Measurements from ENCODE around the gene ZBTB7C. TPM values are rescaled to one million over a fixed set of nuclear protein-coding genes. Genes with fewer than 3 reads are reported as not detected.

The ZBTB7C gene
- total RNA-seq, 1 experiment from 2014 or later, result not detected

- DNase-seq, result no peak
- Histone ChIP-seq H3K9me3 (replicated peaks) (no peaks in the 10 kb centered on the region), H3K4me3 (no peak overlapping the region), H3K36me3 (no peaks in the 10 kb centered on the region), H3K4me1 (peaks cover 12% of the 10 kb centered on the region), H3K27me3 (no peaks in the 10 kb centered on the region), H3K27ac (no peak overlapping the region)
Measured at GRCh38 chr18:48405978-48406377, 3.2 kb downstream of the ZBTB7C start.

DNA sequence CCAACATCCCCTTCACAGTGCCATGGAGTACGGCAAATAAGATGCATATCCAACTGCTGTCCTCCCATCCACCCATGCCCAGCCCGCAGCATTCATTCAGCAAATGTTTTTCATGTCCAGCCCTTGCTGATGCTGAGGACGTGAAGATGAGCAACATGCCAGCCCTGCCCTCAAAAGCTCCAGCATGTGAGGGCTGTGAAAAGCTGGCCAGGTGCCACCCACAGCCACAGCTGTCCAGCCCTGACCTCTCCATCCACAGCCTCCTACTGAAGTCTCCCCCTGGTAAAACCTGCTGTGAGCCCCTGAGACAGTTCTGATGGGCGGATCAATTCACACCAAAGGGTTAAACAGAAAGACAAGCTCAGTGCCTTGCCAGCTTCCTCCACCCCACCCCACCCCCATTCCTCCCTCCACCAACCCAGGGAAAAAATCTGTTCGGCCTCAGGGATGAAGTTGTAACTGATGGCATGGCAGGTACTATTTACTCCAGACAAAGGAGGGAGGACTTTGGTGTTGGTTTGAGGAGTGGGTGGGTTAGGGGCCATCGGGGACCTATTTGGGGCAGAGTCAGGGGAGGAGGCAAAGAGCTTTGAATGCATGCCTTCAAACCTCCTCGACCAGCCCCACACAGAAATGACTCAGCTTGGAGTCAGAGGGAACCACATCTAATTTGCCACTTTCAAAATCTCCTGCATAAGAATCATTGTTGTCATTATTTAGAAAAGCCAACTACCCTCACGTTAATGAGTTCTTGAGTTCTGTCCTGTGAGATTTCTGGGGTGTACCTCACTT is 4.3 kb downstream of the ZBTB7C start:
- H3K36me3 ChIP-seq, result no peaks in the 10 kb centered on the region
- peak in 1 of 2 experiments; percentile 10 for DNase-seq
- H3K4me1 ChIP-seq, result peaks cover 13% of the 10 kb centered on the region
- no peaks in the 10 kb centered on the region for H3K9me3 ChIP-seq (replicated peaks)
- H3K4me3 ChIP-seq, result no peak overlapping the region
- no peak overlapping the region for H3K27ac ChIP-seq
- no peaks in the 10 kb centered on the region for H3K27me3 ChIP-seq

- no peaks in the 10 kb centered on the region for H3K36me3 ChIP-seq
- H3K9me3 ChIP-seq (replicated peaks), result no peaks in the 10 kb centered on the region
- peak; percentile 55 for DNase-seq
- no peak overlapping the region for H3K4me3 ChIP-seq
- H3K27ac ChIP-seq, result no peak overlapping the region
- peaks cover 15% of the 10 kb centered on the region for H3K4me1 ChIP-seq
- H3K27me3 ChIP-seq, result no peaks in the 10 kb centered on the region
Measured at GRCh38 chr18:48402953-48403352, 6.2 kb downstream of the ZBTB7C start.

DNA sequence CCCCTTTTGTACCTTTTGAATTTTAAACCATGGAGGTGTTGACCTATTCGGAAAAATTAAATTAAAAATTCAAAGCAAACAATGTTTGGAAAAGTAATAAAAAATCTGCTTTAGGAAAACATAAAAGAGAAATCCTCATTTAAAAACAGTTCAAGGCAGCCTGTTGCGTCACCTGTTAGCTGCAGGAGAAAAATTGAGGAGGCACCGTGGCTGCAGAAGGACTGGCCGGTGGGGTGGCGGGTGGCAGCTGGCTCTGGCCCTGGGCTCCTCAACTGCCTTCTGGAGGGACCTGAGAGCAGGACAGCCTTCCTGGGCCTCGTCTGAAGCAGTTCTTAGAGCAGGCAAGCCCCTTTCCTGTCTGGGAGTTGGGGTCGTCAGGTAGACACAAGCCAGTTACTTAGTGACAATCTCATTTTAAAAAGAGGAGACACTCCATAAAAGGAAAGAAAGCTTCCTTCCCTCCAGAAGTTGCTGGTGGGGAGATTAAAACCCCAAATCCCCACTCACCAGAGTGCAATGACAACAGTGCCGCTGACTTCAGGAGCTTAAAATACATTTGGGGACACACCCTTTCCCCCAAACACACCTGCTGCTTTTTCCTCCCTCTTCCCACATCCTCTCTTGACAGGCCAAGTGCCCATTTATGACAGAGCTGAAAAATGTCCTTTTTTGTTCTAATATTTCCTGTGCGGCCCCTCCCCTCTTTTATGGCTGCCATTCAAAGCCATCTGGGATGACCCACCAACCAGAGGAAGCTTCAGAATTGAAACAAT is 9.7 kb downstream of the ZBTB7C start:
- DNase-seq, result peak in 1 of 2 experiments; percentile 5
- no peaks in the 10 kb centered on the region for H3K27me3 ChIP-seq
- H3K4me3 ChIP-seq, result no peak overlapping the region
- no peak overlapping the region for H3K27ac ChIP-seq
- peaks cover 15% of the 10 kb centered on the region for H3K4me1 ChIP-seq
- no peaks in the 10 kb centered on the region for H3K9me3 ChIP-seq (replicated peaks)
- H3K36me3 ChIP-seq, result no peaks in the 10 kb centered on the region

DNA sequence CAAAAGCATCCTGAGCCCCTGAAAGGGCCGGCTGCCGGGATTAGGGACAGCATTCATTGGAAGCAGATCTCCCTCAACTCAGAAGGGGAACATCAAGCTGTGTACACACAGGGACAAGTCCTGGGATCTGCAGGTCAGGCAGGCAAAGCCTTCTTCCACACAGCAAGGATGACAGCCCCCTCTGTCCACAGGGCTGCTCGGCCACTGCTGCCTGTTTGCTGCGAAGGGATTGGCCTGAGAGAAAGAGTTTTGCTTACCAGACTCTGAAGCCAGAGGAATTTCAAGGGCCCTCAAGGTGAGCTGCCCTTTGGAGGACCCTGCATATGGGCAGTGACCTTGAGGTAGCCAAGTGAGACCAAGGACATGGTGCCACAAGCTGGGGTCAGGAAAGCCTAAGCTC is 11.1 kb downstream of the ZBTB7C start:
- Histone ChIP-seq H3K36me3 (no peaks in the 10 kb centered on the region), H3K27me3 (no peaks in the 10 kb centered on the region), H3K4me3 (no peak overlapping the region), H3K9me3 (replicated peaks) (no peaks in the 10 kb centered on the region), H3K4me1 (peaks cover 10% of the 10 kb centered on the region), H3K27ac (no peak overlapping the region)
- DNase-seq, result no peak

DNA sequence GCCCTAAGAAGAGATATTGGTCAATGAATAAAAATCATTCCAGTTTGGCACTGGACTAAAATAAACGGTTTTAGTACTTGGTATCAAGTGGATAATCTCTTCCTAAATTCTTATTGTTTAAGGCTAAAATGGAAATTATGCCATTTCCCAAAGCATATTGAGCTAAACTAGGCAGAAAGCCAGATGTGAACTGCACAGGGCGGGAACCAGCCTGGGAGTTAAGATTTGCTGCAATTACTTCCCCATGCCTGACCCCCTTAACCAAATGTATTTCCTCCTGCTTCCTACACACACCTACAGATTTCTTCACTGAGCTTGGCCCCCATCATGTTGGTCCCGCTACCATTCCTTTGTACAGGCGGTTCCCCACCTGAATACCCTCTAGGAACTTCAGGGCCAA is 12.2 kb downstream of the ZBTB7C start:
- Histone ChIP-seq H3K27me3 (no peaks in the 10 kb centered on the region), H3K9me3 (replicated peaks) (no peaks in the 10 kb centered on the region), H3K27ac (no peak overlapping the region), H3K4me1 (0 out of 2 replicates have a peak, but pooled peaks cover 3% of the 10 kb centered on the region), H3K36me3 (no peaks in the 10 kb centered on the region), H3K4me3 (no peak overlapping the region)
- DNase-seq, result no peak

DNA sequence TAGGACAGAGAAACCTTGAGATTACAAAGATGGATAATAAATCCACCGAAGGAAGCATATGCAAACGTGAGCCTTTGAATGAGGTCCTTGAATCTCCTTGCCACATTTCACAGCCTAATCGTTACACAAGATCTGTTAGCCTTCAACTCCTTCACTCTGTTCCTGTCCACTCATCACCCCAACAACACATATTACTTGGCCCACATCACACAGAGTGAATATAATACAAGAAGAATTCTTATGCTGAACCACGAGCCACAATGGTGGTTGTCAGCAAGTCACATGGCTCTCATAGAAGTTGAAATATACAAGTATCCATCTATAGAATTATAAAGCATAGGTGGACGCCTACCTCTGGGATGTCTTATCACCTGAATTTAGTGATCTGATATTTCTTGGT is 12.6 kb downstream of the ZBTB7C start:
- no peaks in the 10 kb centered on the region for H3K36me3 ChIP-seq
- H3K27ac ChIP-seq, result no peak overlapping the region
- no peaks in the 10 kb centered on the region for H3K27me3 ChIP-seq
- H3K4me1 ChIP-seq, result 0 out of 2 replicates have a peak, but pooled peaks cover 3% of the 10 kb centered on the region
- DNase-seq, result no peak
- H3K9me3 ChIP-seq (replicated peaks), result no peaks in the 10 kb centered on the region
- H3K4me3 ChIP-seq, result no peak overlapping the region

- Histone ChIP-seq H3K9me3 (replicated peaks) (no peaks in the 10 kb centered on the region), H3K4me3 (no peak overlapping the region), H3K27me3 (no peaks in the 10 kb centered on the region), H3K27ac (no peak overlapping the region), H3K4me1 (0 out of 2 replicates have a peak, but pooled peaks cover 3% of the 10 kb centered on the region), H3K36me3 (no peaks in the 10 kb centered on the region)
- DNase-seq, result no peak
Measured at GRCh38 chr18:48395646-48396045, 13.5 kb downstream of the ZBTB7C start.

GRCh38 chr18:48394176-48394575 is 15.0 kb downstream of the ZBTB7C start:
- Histone ChIP-seq H3K4me3 (no peak overlapping the region), H3K4me1 (no peaks in the 10 kb centered on the region), H3K27me3 (no peaks in the 10 kb centered on the region), H3K9me3 (replicated peaks) (no peaks in the 10 kb centered on the region), H3K27ac (no peak overlapping the region), H3K36me3 (no peaks in the 10 kb centered on the region)
- DNase-seq, result no peak

- Histone ChIP-seq H3K27me3 (no peaks in the 10 kb centered on the region), H3K9me3 (replicated peaks) (no peaks in the 10 kb centered on the region), H3K4me1 (no peaks in the 10 kb centered on the region), H3K27ac (no peak overlapping the region), H3K36me3 (no peaks in the 10 kb centered on the region), H3K4me3 (no peak overlapping the region)
- no peak for DNase-seq
Measured at GRCh38 chr18:48393776-48394175, 15.4 kb downstream of the ZBTB7C start.

DNA sequence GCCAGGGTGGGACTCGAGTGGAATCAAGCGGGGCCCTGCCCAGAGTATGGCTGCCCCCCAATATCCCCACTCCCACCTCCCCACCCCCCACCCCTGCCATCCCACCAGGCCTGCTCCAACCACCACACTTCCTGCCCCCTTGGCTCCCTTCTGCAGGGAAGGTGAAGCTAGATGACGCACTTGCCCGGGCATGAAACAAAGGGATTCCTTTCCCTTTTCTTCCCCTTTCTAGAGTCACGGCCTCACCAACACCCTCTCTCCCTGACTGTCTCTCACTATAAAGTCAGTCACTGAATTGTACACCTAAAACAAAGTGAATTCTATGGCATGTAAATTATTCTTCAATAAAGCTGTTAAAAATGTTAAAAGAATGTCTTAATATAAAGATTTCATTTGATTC is 16.0 kb downstream of the ZBTB7C start:
- DNase-seq, result no peak
- H3K27ac ChIP-seq, result no peak overlapping the region
- H3K36me3 ChIP-seq, result no peaks in the 10 kb centered on the region
- H3K27me3 ChIP-seq, result no peaks in the 10 kb centered on the region
- no peaks in the 10 kb centered on the region for H3K4me1 ChIP-seq
- H3K4me3 ChIP-seq, result no peak overlapping the region
- no peaks in the 10 kb centered on the region for H3K9me3 ChIP-seq (replicated peaks)

DNA sequence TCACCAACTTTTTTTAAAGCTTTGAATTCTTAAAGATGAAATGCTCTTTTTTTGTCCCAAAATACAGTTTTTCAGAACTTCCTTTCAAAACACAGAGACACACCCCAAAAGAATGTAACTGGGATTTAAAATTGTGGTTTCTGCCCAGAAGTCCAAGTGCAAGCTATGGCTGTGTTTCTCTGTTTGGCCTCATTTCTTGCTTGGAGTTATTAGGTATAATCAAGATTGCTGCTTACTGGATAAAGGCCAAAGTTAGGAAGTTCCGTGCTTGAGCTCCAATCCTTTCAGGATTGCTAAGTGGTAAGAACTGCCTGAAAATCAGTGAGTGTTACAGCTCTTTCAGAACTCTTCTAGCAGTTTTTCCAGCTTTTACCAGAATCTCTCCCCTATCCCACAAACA is 16.9 kb downstream of the ZBTB7C start:
- Histone ChIP-seq H3K4me1 (no peaks in the 10 kb centered on the region), H3K36me3 (no peaks in the 10 kb centered on the region), H3K27me3 (no peaks in the 10 kb centered on the region), H3K27ac (no peak overlapping the region), H3K9me3 (replicated peaks) (no peaks in the 10 kb centered on the region), H3K4me3 (no peak overlapping the region)
- no peak for DNase-seq

DNA sequence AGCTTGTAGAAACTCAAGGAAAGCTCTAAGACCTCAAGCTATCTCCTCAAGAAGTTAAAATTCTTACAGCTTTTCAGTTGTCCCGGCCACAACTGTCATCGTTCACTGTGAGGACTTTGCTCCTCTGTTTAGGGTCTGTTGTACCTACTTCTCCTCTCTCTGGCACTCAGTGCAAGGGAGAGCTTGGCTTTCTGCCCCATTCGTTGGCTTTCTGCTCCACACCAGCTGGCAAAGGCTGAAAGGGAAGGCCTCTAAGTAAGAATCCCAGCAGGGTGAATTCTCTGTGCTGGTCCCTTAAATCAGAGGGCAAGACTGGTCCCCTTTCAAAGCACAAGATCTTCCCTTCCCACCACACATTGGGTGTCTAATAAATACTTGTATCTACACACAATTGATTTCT is 17.3 kb downstream of the ZBTB7C start:
- H3K27me3 ChIP-seq, result no peaks in the 10 kb centered on the region
- DNase-seq, result no peak

DNA sequence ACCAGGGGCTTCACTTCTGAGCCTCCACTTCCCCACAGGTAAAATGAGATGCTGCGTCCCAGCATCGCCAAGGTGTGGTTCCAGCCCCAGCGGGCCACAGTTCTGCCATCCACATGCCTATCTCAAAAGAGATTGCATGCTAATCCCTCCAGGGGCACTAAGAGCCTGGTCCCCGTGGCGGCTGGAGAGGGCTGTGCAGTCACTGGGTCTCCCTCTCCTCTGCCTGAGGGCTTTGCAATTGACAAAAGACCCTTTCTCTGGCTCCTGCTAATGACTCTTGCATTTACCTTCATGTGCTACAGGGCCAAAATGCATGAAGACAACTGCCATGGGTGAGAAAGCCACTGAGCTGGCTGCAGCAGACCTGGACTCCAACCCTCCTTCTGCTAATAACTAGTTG is 18.5 kb downstream of the ZBTB7C start:
- Histone ChIP-seq H3K27me3 (no peaks in the 10 kb centered on the region), H3K36me3 (no peaks in the 10 kb centered on the region), H3K27ac (no peak overlapping the region), H3K9me3 (replicated peaks) (no peaks in the 10 kb centered on the region), H3K4me1 (no peaks in the 10 kb centered on the region), H3K4me3 (no peak overlapping the region)
- no peak for DNase-seq

More for the DNA sequence above, 17.3 kb downstream of the ZBTB7C start:
- no peak overlapping the region for H3K27ac ChIP-seq
- no peaks in the 10 kb centered on the region for H3K4me1 ChIP-seq
- H3K36me3 ChIP-seq, result no peaks in the 10 kb centered on the region
- H3K9me3 ChIP-seq (replicated peaks), result no peaks in the 10 kb centered on the region
- no peak overlapping the region for H3K4me3 ChIP-seq

DNA sequence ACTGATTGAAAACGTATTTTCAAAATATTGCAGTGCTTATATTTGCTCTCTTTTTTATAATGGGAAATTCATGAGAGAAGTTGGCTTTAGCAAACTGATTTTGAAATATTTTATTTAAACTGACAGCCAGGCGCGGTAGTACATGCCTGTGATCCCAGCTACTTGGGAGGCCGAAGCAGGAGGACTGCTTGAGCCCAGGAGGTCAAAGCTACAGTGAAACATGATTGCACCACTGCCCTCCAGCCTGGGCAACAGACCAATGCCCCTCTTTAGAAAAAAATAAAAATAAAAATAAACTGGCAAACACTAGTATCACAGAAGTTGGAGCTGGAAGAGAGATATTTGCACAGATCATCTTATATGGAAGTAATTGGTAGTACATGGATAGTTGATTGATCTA is 20.7 kb downstream of the ZBTB7C start:
- DNase-seq, result no peak
- Histone ChIP-seq H3K36me3 (no peaks in the 10 kb centered on the region), H3K27me3 (no peaks in the 10 kb centered on the region), H3K4me3 (no peak overlapping the region), H3K4me1 (no peaks in the 10 kb centered on the region), H3K9me3 (replicated peaks) (no peaks in the 10 kb centered on the region), H3K27ac (no peak overlapping the region)
